ENCODE measurements around the gene PHOSPHO2.

DNA sequence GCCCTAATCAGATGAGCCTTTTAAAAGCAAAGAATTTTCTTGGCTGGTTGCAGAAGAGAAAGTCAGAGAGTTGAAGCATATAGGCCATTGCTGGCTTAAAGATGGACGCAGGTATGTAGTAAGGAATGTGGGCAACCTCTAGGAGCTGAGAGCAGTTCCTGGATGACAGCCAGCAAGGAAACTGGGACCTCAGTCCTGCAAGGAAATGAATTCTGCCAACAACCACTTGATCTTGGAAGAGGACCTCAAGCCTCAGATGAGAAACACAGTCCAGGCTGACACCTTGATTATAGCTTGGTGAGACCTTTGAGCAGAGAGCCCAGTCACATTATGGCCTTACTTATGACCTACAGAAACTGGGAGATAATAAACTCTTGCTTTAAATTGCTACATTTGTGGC, 15.7 kb downstream of the PHOSPHO2 start:
- no peak for TF ChIP-seq ISL1 (CRISPR knock-in tag; IDR thresholded peaks at IDR 0.05)
- TF ChIP-seq, protein P1, sequence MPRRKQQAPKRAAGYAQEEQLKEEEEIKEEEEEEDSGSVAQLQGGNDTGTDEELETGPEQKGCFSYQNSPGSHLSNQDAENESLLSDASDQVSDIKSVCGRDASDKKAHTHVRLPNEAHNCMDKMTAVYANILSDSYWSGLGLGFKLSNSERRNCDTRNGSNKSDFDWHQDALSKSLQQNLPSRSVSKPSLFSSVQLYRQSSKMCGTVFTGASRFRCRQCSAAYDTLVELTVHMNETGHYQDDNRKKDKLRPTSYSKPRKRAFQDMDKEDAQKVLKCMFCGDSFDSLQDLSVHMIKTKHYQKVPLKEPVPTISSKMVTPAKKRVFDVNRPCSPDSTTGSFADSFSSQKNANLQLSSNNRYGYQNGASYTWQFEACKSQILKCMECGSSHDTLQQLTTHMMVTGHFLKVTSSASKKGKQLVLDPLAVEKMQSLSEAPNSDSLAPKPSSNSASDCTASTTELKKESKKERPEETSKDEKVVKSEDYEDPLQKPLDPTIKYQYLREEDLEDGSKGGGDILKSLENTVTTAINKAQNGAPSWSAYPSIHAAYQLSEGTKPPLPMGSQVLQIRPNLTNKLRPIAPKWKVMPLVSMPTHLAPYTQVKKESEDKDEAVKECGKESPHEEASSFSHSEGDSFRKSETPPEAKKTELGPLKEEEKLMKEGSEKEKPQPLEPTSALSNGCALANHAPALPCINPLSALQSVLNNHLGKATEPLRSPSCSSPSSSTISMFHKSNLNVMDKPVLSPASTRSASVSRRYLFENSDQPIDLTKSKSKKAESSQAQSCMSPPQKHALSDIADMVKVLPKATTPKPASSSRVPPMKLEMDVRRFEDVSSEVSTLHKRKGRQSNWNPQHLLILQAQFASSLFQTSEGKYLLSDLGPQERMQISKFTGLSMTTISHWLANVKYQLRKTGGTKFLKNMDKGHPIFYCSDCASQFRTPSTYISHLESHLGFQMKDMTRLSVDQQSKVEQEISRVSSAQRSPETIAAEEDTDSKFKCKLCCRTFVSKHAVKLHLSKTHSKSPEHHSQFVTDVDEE (CRISPR knock-in tag; IDR thresholded peaks at IDR 0.05) = no peak
- no peak for TF ChIP-seq ZNF70 (CRISPR knock-in tag; IDR thresholded peaks at IDR 0.05)
- TF ChIP-seq RARB (CRISPR knock-in tag; IDR thresholded peaks at IDR 0.05) = no peak
- TF ChIP-seq CSDC2 (CRISPR knock-in tag; IDR thresholded peaks at IDR 0.05) = no peak
- TF ChIP-seq OSR1 (CRISPR knock-in tag; IDR thresholded peaks at IDR 0.05) = no peak
- no peak for TF ChIP-seq ZNF565 (CRISPR knock-in tag; conservative IDR thresholded peaks at IDR 0.05; ENCODE audit: low read depth)
- TF ChIP-seq TOX (CRISPR knock-in tag; IDR thresholded peaks at IDR 0.05; ENCODE audit: borderline replicate concordance) = no peak
- TF ChIP-seq BACH2 (CRISPR knock-in tag; IDR thresholded peaks at IDR 0.05; ENCODE audit: borderline replicate concordance) = no peak

All from SK-N-SH treated with all-trans-retinoic acid at 6 μM for 48 hours (cell line).